HepG2 (cell line): Measurements from ENCODE around the gene EMILIN3. TPM values are rescaled to one million over a fixed set of nuclear protein-coding genes. Genes with fewer than 3 reads are reported as not detected.

Experiments used
- GATAD1 ChIP-seq: IDR thresholded peaks from 2 replicates; pipeline ENCODE4 v1.6.1; 2016; ENCODE audit warnings: missing genetic modification reagents, missing compliant biosample characterization
- ISL2 ChIP-seq: sonication (generic); formaldehyde crosslinking; IDR thresholded peaks from 2 replicates; pipeline ENCODE4 v1.5.0; 2020; ENCODE audit warnings: missing genetic modification reagents
- KDM2A ChIP-seq: sonication (generic); formaldehyde crosslinking; IDR thresholded peaks from 2 replicates; pipeline ENCODE4 v1.4.0; 2020; ENCODE audit warnings: low read depth, missing genetic modification reagents, borderline replicate concordance
- MIXL1 ChIP-seq: IDR thresholded peaks from 2 replicates; pipeline ENCODE4 v1.6.1; 2016
- NONO ChIP-seq, 2 experiments: fragments of 450-650 bp in 1 of 2; sonication (generic) in 1 of 2; formaldehyde crosslinking in 1 of 2; IDR thresholded peaks in 1 of 2; conservative IDR thresholded peaks in 1 of 2; 2 replicates each; pipeline versions ENCODE4 v1.6.1 to v1.8.0; 2017 to 2022; ENCODE audit warnings: mild to moderate bottlenecking in 1 of 2, missing genetic modification reagents in 1 of 2, moderate library complexity in 1 of 2
- NR2C2 ChIP-seq: sonication (generic); formaldehyde crosslinking; IDR thresholded peaks from 2 replicates; pipeline ENCODE4 v1.4.0; 2020; ENCODE audit warnings: missing genetic modification reagents, mild to moderate bottlenecking, moderate library complexity, borderline replicate concordance
- TAF1 ChIP-seq: sonication (generic); formaldehyde crosslinking; IDR thresholded peaks from 2 replicates; pipeline ENCODE4 v1.4.0; 2020; ENCODE audit warnings: missing genetic modification reagents
- ZBTB38 ChIP-seq: sonication (generic); formaldehyde crosslinking; IDR thresholded peaks from 2 replicates; pipeline ENCODE4 v1.5.1; 2020; ENCODE audit warnings: mild to moderate bottlenecking, missing genetic modification reagents
- ZNF10 ChIP-seq: sonication (generic); formaldehyde crosslinking; IDR thresholded peaks from 2 replicates; pipeline ENCODE4 v1.4.0; 2020; ENCODE audit warnings: mild to moderate bottlenecking, low read depth, missing genetic modification reagents, borderline replicate concordance
- ZNF773 ChIP-seq: sonication (generic); formaldehyde crosslinking; IDR thresholded peaks from 2 replicates; pipeline ENCODE4 v1.4.0; 2020; ENCODE audit warnings: missing genetic modification reagents, borderline replicate concordance
- ZNF782 ChIP-seq: sonication (generic); formaldehyde crosslinking; IDR thresholded peaks from 2 replicates; pipeline ENCODE4 v1.4.0; 2020; ENCODE audit warnings: missing genetic modification reagents, mild to moderate bottlenecking, borderline replicate concordance
- polyA plus RNA-seq, 8 experiments: library from polyadenylated mRNA; depleted of rRNA in 3 of 8; stranded (reverse) in 7 of 8; unstranded in 1 of 8; fragments of >200 nt; fragmentation: Illumina TruSeq in 4 of 8; extraction: Trizol in 4 of 8; gene quantifications; 2 replicates each; pipeline versions ENCODE4 v1.2.1 to v1.2.3, GENCODE V29; 2011 to 2016; ENCODE audit warnings: low read depth in 4 of 8, missing spikeins in 1 of 8, mixed read lengths in 1 of 8; ENCODE audit not compliant: insufficient read depth in 1 of 8
- total RNA-seq, 5 experiments: library from RNA; depleted of rRNA; stranded (reverse); fragments of >200 nt; fragmentation: Illumina TruSeq; extraction: Trizol; gene quantifications; 2 replicates each; pipeline ENCODE4 v1.2.3, GENCODE V29; 2016; ENCODE audit warnings: low read depth in 1 of 5
- TF ChIP-seq, protein P1 (sequence below): IDR thresholded peaks from 2 replicates; pipeline ENCODE4 v1.6.1; 2018; ENCODE audit warnings: missing genetic modification reagents, mild to moderate bottlenecking, missing compliant biosample characterization
- TF ChIP-seq, protein P2 (sequence below): sonication (generic); formaldehyde crosslinking; IDR thresholded peaks from 2 replicates; pipeline ENCODE4 v1.8.0; 2022; ENCODE audit warnings: mild to moderate bottlenecking, missing genetic modification reagents; ENCODE audit not compliant: insufficient replicate concordance
- TF ChIP-seq, protein P3 (sequence below): sonication (generic); formaldehyde crosslinking; IDR thresholded peaks from 2 replicates; pipeline ENCODE4 v1.4.0; 2020; ENCODE audit warnings: missing genetic modification reagents, low read depth, mild to moderate bottlenecking, borderline replicate concordance
- TF ChIP-seq, protein P4 (sequence below): sonication (generic); formaldehyde crosslinking; IDR thresholded peaks from 2 replicates; pipeline ENCODE4 v1.5.1; 2020; ENCODE audit warnings: mild to moderate bottlenecking, missing genetic modification reagents, moderate library complexity
- TF ChIP-seq, protein P5 (sequence below): sonication (generic); formaldehyde crosslinking; conservative IDR thresholded peaks from 2 replicates; pipeline ENCODE4 v1.4.0; 2020; ENCODE audit warnings: missing genetic modification reagents

The EMILIN3 gene
- total and polyA plus RNA-seq, 2 of the 13 experiments (the other 11 are each of a cell fraction or from before 2014, with no cell fraction given): 0.25 to 0.29 TPM

DNA sequence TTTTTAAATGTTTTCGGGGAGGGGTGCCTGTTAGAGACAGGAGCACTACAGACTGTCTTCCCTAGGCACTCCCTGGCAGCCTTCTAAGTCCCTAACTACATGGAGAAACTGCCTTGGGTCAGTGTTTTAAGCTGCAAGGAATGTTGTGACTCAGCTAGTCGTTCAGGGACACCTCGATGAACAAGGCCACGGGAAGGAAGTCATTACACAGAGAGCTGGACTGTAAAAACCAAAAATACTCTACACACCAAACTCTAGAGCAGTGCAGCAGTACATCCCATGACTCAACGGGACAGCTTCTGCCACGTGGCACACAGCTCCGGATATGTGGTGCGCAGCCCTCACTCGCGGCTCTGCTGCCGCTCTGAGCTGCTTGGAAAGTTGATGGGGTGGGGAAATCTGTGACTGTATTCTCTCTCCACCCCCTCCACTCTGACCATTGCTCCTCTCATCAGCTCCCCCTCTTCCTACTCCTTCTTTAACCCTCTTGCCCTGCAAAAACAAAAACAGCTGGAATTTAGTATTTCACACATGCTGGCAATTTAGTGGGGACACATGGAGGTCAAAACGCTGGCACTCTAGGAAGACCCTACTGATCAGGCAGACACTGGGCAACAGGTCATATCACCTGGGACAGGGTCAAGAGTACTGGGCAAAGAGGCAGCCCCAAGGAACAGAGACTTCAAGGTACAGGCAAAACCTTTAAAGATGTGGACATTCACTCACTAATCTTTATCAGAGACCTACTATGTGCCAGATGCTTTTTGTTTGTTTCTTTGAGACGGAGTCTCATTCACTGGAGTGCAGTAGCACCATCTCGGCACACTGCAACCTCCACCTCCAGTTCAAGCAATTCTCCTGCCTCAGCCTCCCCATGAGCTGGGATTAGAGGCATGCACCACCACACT is 36.9 kb downstream of the EMILIN3 start (continued):
- TF ChIP-seq, protein P1, sequence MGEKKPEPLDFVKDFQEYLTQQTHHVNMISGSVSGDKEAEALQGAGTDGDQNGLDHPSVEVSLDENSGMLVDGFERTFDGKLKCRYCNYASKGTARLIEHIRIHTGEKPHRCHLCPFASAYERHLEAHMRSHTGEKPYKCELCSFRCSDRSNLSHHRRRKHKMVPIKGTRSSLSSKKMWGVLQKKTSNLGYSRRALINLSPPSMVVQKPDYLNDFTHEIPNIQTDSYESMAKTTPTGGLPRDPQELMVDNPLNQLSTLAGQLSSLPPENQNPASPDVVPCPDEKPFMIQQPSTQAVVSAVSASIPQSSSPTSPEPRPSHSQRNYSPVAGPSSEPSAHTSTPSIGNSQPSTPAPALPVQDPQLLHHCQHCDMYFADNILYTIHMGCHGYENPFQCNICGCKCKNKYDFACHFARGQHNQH (CRISPR knock-in tag): peak; percentile 87
- peak; percentile 83 for TF ChIP-seq ZBTB38
- TF ChIP-seq, protein P2, sequence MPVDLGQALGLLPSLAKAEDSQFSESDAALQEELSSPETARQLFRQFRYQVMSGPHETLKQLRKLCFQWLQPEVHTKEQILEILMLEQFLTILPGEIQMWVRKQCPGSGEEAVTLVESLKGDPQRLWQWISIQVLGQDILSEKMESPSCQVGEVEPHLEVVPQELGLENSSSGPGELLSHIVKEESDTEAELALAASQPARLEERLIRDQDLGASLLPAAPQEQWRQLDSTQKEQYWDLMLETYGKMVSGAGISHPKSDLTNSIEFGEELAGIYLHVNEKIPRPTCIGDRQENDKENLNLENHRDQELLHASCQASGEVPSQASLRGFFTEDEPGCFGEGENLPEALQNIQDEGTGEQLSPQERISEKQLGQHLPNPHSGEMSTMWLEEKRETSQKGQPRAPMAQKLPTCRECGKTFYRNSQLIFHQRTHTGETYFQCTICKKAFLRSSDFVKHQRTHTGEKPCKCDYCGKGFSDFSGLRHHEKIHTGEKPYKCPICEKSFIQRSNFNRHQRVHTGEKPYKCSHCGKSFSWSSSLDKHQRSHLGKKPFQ (CRISPR knock-in tag): peak; percentile 39
- peak; percentile 52; the same call in 1 of the 2 replicates for TF ChIP-seq ZNF782 (CRISPR knock-in tag)
- TF ChIP-seq, protein P3, sequence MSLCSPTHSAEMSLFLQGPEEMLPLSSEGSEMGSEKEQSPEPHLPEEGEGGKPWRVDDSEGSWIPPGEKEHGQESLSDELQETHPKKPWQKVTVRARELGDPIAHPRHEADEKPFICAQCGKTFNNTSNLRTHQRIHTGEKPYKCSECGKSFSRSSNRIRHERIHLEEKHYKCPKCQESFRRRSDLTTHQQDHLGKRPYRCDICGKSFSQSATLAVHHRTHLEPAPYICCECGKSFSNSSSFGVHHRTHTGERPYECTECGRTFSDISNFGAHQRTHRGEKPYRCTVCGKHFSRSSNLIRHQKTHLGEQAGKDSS (CRISPR knock-in tag): peak; percentile 79; the same call in 1 of the 2 replicates
- TF ChIP-seq KDM2A (CRISPR knock-in tag): peak; percentile 73; the same call in 1 of the 2 replicates
- no peak for TF ChIP-seq ZNF10
- peak; percentile 51; the same call in 1 of the 2 replicates for TF ChIP-seq TAF1
- peak; percentile 20; the same call in 1 of the 2 replicates for TF ChIP-seq ISL2
- no peak for TF ChIP-seq NONO (IDR thresholded peaks at IDR 0.05)
- TF ChIP-seq NONO (CRISPR knock-in tag; conservative IDR thresholded peaks at IDR 0.05): 0 out of 2 replicates have a peak, but pooled peaks have one; percentile 31
- no peak for TF ChIP-seq NR2C2 (CRISPR knock-in tag)
- TF ChIP-seq, protein P4, sequence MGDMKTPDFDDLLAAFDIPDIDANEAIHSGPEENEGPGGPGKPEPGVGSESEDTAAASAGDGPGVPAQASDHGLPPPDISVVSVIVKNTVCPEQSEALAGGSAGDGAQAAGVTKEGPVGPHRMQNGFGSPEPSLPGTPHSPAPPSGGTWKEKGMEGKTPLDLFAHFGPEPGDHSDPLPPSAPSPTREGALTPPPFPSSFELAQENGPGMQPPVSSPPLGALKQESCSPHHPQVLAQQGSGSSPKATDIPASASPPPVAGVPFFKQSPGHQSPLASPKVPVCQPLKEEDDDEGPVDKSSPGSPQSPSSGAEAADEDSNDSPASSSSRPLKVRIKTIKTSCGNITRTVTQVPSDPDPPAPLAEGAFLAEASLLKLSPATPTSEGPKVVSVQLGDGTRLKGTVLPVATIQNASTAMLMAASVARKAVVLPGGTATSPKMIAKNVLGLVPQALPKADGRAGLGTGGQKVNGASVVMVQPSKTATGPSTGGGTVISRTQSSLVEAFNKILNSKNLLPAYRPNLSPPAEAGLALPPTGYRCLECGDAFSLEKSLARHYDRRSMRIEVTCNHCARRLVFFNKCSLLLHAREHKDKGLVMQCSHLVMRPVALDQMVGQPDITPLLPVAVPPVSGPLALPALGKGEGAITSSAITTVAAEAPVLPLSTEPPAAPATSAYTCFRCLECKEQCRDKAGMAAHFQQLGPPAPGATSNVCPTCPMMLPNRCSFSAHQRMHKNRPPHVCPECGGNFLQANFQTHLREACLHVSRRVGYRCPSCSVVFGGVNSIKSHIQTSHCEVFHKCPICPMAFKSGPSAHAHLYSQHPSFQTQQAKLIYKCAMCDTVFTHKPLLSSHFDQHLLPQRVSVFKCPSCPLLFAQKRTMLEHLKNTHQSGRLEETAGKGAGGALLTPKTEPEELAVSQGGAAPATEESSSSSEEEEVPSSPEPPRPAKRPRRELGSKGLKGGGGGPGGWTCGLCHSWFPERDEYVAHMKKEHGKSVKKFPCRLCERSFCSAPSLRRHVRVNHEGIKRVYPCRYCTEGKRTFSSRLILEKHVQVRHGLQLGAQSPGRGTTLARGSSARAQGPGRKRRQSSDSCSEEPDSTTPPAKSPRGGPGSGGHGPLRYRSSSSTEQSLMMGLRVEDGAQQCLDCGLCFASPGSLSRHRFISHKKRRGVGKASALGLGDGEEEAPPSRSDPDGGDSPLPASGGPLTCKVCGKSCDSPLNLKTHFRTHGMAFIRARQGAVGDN (CRISPR knock-in tag): peak; percentile 98
- peak; percentile 9; the same call in 1 of the 2 replicates for TF ChIP-seq MIXL1
- TF ChIP-seq GATAD1: peak; percentile 18; the same call in 1 of the 2 replicates
- no peak for TF ChIP-seq ZNF773 (CRISPR knock-in tag)
- TF ChIP-seq, protein P5, sequence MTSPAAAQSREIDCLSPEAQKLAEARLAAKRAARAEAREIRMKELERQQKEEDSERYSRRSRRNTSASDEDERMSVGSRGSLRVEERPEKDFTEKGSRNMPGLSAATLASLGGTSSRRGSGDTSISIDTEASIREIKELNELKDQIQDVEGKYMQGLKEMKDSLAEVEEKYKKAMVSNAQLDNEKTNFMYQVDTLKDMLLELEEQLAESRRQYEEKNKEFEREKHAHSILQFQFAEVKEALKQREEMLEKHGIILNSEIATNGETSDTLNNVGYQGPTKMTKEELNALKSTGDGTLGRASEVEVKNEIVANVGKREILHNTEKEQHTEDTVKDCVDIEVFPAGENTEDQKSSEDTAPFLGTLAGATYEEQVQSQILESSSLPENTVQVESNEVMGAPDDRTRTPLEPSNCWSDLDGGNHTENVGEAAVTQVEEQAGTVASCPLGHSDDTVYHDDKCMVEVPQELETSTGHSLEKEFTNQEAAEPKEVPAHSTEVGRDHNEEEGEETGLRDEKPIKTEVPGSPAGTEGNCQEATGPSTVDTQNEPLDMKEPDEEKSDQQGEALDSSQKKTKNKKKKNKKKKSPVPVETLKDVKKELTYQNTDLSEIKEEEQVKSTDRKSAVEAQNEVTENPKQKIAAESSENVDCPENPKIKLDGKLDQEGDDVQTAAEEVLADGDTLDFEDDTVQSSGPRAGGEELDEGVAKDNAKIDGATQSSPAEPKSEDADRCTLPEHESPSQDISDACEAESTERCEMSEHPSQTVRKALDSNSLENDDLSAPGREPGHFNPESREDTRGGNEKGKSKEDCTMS (CRISPR knock-in tag): no peak
